Activated naive CD8-positive, alpha-beta T cell treated with anti-CD3 and anti-CD28 coated beads, Interleukin-2, amount 50 U/mL, for 24 hours (primary cell): ENCODE results near the gene PRICKLE1.

Experiments used
- ATAC-seq: fragments of 150-1000 bp; cut with Tn5 transposase; one replicate; pipeline ENCODE4 v1.10.0; 2021
- DNase-seq: peaks from one replicate; pipeline ENCODE4 v3.0.0; 2021
- H3K27ac Mint-ChIP-seq: one replicate; pipeline ENCODE4 v1.8.0; 2021; ENCODE audit warnings: mild to moderate bottlenecking, mixed read lengths
- H3K27me3 Mint-ChIP-seq: one replicate; pipeline ENCODE4 v1.8.0; 2021; ENCODE audit warnings: mixed read lengths
- H3K36me3 Mint-ChIP-seq: one replicate; pipeline ENCODE4 v1.8.0; 2021; ENCODE audit warnings: low read depth, mixed read lengths
- H3K4me1 Mint-ChIP-seq: one replicate; pipeline ENCODE4 v1.8.0; 2021; ENCODE audit warnings: mixed read lengths
- H3K4me3 Mint-ChIP-seq: one replicate; pipeline ENCODE4 v1.8.0; 2021; ENCODE audit warnings: mild to moderate bottlenecking, moderate library complexity, mixed read lengths
- H3K9me3 Mint-ChIP-seq: one replicate; pipeline ENCODE4 v1.8.0; 2021; ENCODE audit warnings: mixed read lengths

The PRICKLE1 gene

GRCh38 chr12:42477941-42478340 is 111.6 kb downstream of the PRICKLE1 start:
- H3K27ac Mint-ChIP-seq: no peak overlapping the region
- DNase-seq (no peak), ATAC-seq (no peak)
- H3K4me1 Mint-ChIP-seq: peaks cover 14% of the 10 kb centered on the region
- no peaks in the 10 kb centered on the region for H3K9me3 Mint-ChIP-seq
- H3K36me3 Mint-ChIP-seq: no peaks in the 10 kb centered on the region
- no peak overlapping the region for H3K4me3 Mint-ChIP-seq
- peaks cover 39% of the 10 kb centered on the region for H3K27me3 Mint-ChIP-seq

GRCh38 chr12:42475106-42475505 is 114.4 kb downstream of the PRICKLE1 start:
- H3K4me1 Mint-ChIP-seq: peaks cover 20% of the 10 kb centered on the region
- ATAC-seq: no peak
- H3K36me3 Mint-ChIP-seq: no peaks in the 10 kb centered on the region
- H3K4me3 Mint-ChIP-seq: peak overlapping the region; percentile 5
- peaks cover 23% of the 10 kb centered on the region for H3K27me3 Mint-ChIP-seq
- no peak for DNase-seq
- H3K9me3 Mint-ChIP-seq: no peaks in the 10 kb centered on the region
- H3K27ac Mint-ChIP-seq: no peak overlapping the region

GRCh38 chr12:42474391-42474790 is 115.2 kb downstream of the PRICKLE1 start:
- no peak overlapping the region for H3K4me3 Mint-ChIP-seq

GRCh38 chr12:42473561-42473960 is 116.0 kb downstream of the PRICKLE1 start:
- ATAC-seq (no peak), DNase-seq (no peak)
- no peak overlapping the region for H3K4me3 Mint-ChIP-seq
- H3K36me3 Mint-ChIP-seq: no peaks in the 10 kb centered on the region
- H3K9me3 Mint-ChIP-seq: no peaks in the 10 kb centered on the region
- peaks cover 35% of the 10 kb centered on the region for H3K4me1 Mint-ChIP-seq
- peak overlapping the region; percentile 52 for H3K27ac Mint-ChIP-seq
- H3K27me3 Mint-ChIP-seq: peaks cover 22% of the 10 kb centered on the region

More at GRCh38 chr12:42474391-42474790, 115.2 kb downstream of the PRICKLE1 start:
- Mint-ChIP-seq H3K27ac (no peak overlapping the region), H3K36me3 (no peaks in the 10 kb centered on the region), H3K4me1 (peaks cover 26% of the 10 kb centered on the region), H3K9me3 (no peaks in the 10 kb centered on the region), H3K27me3 (peaks cover 21% of the 10 kb centered on the region)
- ATAC-seq (peak; percentile 67), DNase-seq (no peak)

- no peaks in the 10 kb centered on the region for H3K9me3 Mint-ChIP-seq
- H3K4me3 Mint-ChIP-seq: no peak overlapping the region
- H3K4me1 Mint-ChIP-seq: peaks cover 37% of the 10 kb centered on the region
- no peaks in the 10 kb centered on the region for H3K36me3 Mint-ChIP-seq
- DNase-seq (no peak), ATAC-seq (no peak)
- peaks cover 23% of the 10 kb centered on the region for H3K27me3 Mint-ChIP-seq
- H3K27ac Mint-ChIP-seq: no peak overlapping the region
Observed at GRCh38 chr12:42473130-42473529, 116.4 kb downstream of the PRICKLE1 start.

- Mint-ChIP-seq H3K4me1 (peaks cover 38% of the 10 kb centered on the region), H3K4me3 (no peak overlapping the region), H3K36me3 (no peaks in the 10 kb centered on the region), H3K27ac (no peak overlapping the region), H3K9me3 (no peaks in the 10 kb centered on the region), H3K27me3 (peaks cover 21% of the 10 kb centered on the region)
- ATAC-seq (no peak), DNase-seq (no peak)
Observed at GRCh38 chr12:42472376-42472775, 117.2 kb downstream of the PRICKLE1 start.

- no peaks in the 10 kb centered on the region for H3K9me3 Mint-ChIP-seq
- H3K36me3 Mint-ChIP-seq: no peaks in the 10 kb centered on the region
- peaks cover 20% of the 10 kb centered on the region for H3K27me3 Mint-ChIP-seq
- H3K4me3 Mint-ChIP-seq: peak overlapping the region; percentile 58
- DNase-seq (no peak), ATAC-seq (peak; percentile 71)
- H3K27ac Mint-ChIP-seq: peak overlapping the region; percentile 20
- peaks cover 36% of the 10 kb centered on the region for H3K4me1 Mint-ChIP-seq
Observed at GRCh38 chr12:42469355-42470175, 120.0 kb downstream of the PRICKLE1 start.

GRCh38 chr12:42468921-42469320 is 120.6 kb downstream of the PRICKLE1 start:
- H3K4me3 Mint-ChIP-seq: peak overlapping the region; percentile 58
- no peak overlapping the region for H3K27ac Mint-ChIP-seq
- no peaks in the 10 kb centered on the region for H3K36me3 Mint-ChIP-seq
- H3K9me3 Mint-ChIP-seq: no peaks in the 10 kb centered on the region
- peaks cover 34% of the 10 kb centered on the region for H3K4me1 Mint-ChIP-seq
- peaks cover 20% of the 10 kb centered on the region for H3K27me3 Mint-ChIP-seq
- ATAC-seq: peak; percentile 11
- no peak for DNase-seq

- Mint-ChIP-seq H3K27me3 (peaks cover 20% of the 10 kb centered on the region), H3K9me3 (no peaks in the 10 kb centered on the region), H3K36me3 (no peaks in the 10 kb centered on the region), H3K4me1 (peaks cover 32% of the 10 kb centered on the region), H3K4me3 (no peak overlapping the region), H3K27ac (no peak overlapping the region)
- ATAC-seq (no peak), DNase-seq (no peak)
Observed at GRCh38 chr12:42468341-42468821, 121.2 kb downstream of the PRICKLE1 start.

GRCh38 chr12:42463671-42464070 is 125.9 kb downstream of the PRICKLE1 start:
- Mint-ChIP-seq H3K4me3 (no peak overlapping the region), H3K27ac (no peak overlapping the region), H3K9me3 (no peaks in the 10 kb centered on the region), H3K36me3 (no peaks in the 10 kb centered on the region), H3K4me1 (peaks cover 6% of the 10 kb centered on the region), H3K27me3 (peaks cover 11% of the 10 kb centered on the region)
- no peak for ATAC-seq
- DNase-seq: no peak

GRCh38 chr12:42462486-42462885 is 127.1 kb downstream of the PRICKLE1 start:
- no peaks in the 10 kb centered on the region for H3K9me3 Mint-ChIP-seq
- ATAC-seq: no peak
- no peak overlapping the region for H3K27ac Mint-ChIP-seq
- no peak for DNase-seq
- H3K27me3 Mint-ChIP-seq: peaks cover 2% of the 10 kb centered on the region
- H3K4me3 Mint-ChIP-seq: no peak overlapping the region
- no peaks in the 10 kb centered on the region for H3K36me3 Mint-ChIP-seq
- no peaks in the 10 kb centered on the region for H3K4me1 Mint-ChIP-seq

GRCh38 chr12:42459336-42459847 is 130.2 kb downstream of the PRICKLE1 start:
- Mint-ChIP-seq H3K9me3 (no peaks in the 10 kb centered on the region), H3K4me1 (peaks cover 2% of the 10 kb centered on the region), H3K36me3 (no peaks in the 10 kb centered on the region), H3K4me3 (no peak overlapping the region), H3K27me3 (no peaks in the 10 kb centered on the region), H3K27ac (no peak overlapping the region)
- DNase-seq (no peak), ATAC-seq (no peak)

- H3K27ac Mint-ChIP-seq: no peak overlapping the region
- H3K9me3 Mint-ChIP-seq: no peaks in the 10 kb centered on the region
- peaks cover 2% of the 10 kb centered on the region for H3K4me1 Mint-ChIP-seq
- no peak overlapping the region for H3K4me3 Mint-ChIP-seq
- H3K36me3 Mint-ChIP-seq: no peaks in the 10 kb centered on the region
- ATAC-seq (no peak), DNase-seq (no peak)
- no peaks in the 10 kb centered on the region for H3K27me3 Mint-ChIP-seq
Observed at GRCh38 chr12:42458575-42458974, 131.0 kb downstream of the PRICKLE1 start.

- no peak overlapping the region for H3K4me3 Mint-ChIP-seq
- H3K27me3 Mint-ChIP-seq: no peaks in the 10 kb centered on the region
- DNase-seq: no peak
- H3K4me1 Mint-ChIP-seq: peaks cover 13% of the 10 kb centered on the region
- peaks cover 34% of the 10 kb centered on the region for H3K36me3 Mint-ChIP-seq
- no peaks in the 10 kb centered on the region for H3K9me3 Mint-ChIP-seq
- no peak overlapping the region for H3K27ac Mint-ChIP-seq
- no peak for ATAC-seq
Observed at GRCh38 chr12:42450248-42450647, 139.3 kb downstream of the PRICKLE1 start.

- H3K4me1 Mint-ChIP-seq: peaks cover 11% of the 10 kb centered on the region
- no peak overlapping the region for H3K4me3 Mint-ChIP-seq
- DNase-seq (no peak), ATAC-seq (no peak)
- no peaks in the 10 kb centered on the region for H3K27me3 Mint-ChIP-seq
- H3K9me3 Mint-ChIP-seq: no peaks in the 10 kb centered on the region
- no peak overlapping the region for H3K27ac Mint-ChIP-seq
- H3K36me3 Mint-ChIP-seq: peaks cover 49% of the 10 kb centered on the region
Observed at GRCh38 chr12:42448841-42449240, 140.7 kb downstream of the PRICKLE1 start.
